ENCODE results near the gene TENM4.

- TF ChIP-seq, protein P1, sequence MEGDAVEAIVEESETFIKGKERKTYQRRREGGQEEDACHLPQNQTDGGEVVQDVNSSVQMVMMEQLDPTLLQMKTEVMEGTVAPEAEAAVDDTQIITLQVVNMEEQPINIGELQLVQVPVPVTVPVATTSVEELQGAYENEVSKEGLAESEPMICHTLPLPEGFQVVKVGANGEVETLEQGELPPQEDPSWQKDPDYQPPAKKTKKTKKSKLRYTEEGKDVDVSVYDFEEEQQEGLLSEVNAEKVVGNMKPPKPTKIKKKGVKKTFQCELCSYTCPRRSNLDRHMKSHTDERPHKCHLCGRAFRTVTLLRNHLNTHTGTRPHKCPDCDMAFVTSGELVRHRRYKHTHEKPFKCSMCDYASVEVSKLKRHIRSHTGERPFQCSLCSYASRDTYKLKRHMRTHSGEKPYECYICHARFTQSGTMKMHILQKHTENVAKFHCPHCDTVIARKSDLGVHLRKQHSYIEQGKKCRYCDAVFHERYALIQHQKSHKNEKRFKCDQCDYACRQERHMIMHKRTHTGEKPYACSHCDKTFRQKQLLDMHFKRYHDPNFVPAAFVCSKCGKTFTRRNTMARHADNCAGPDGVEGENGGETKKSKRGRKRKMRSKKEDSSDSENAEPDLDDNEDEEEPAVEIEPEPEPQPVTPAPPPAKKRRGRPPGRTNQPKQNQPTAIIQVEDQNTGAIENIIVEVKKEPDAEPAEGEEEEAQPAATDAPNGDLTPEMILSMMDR (IDR thresholded peaks at IDR 0.05), result no peak
- no peak for TF ChIP-seq POLR2A (IDR thresholded peaks at IDR 0.05)
Observed at GRCh38 chr11:78834886-78835285, 605.9 kb downstream of the TENM4 start.

Measured in uterus (tissue), 2 donors.